ENCODE results near the gene ACTR1B. TPM values are rescaled to one million over a fixed set of nuclear protein-coding genes. Genes with fewer than 3 reads are reported as not detected.

ACTR1B gene
- total and polyA plus RNA-seq, 9 donors = 23.0 to 85.2 (median 67.4) TPM

GRCh38 chr2:97708608-97709007 is 44.8 kb upstream of the ACTR1B start:
- H3K27me3 ChIP-seq = no peaks in the 10 kb centered on the region
- H3K9me3 ChIP-seq = no peaks in the 10 kb centered on the region
- DNase-seq = peak in 1 of 5 donors; percentile 7
- TF ChIP-seq EP300 (IDR thresholded peaks at IDR 0.05) (no peak), CTCF (IDR thresholded peaks at IDR 0.05) (no peak), POLR2A (IDR thresholded peaks at IDR 0.05) (no peak)
- no peak overlapping the region for H3K4me3 ChIP-seq
- intact Hi-C loops (cut with DNase I) = loop anchor here in 1 of 4 donors (10.0 kb wide), 1 partner anchor 1644 kb away; no protein-coding TSS in a partner anchor
- H3K36me3 ChIP-seq = no peaks in the 10 kb centered on the region
- H3K27ac ChIP-seq = no peak overlapping the region
- H3K4me1 ChIP-seq (ENCODE audit: insufficient read depth) = no peaks in the 10 kb centered on the region
- WGBS, 3 donors = 83 to 84% (median 83%) methylated on average over 8 of the region's 8 CpGs

- TF ChIP-seq CTCF (IDR thresholded peaks at IDR 0.05) = no peak
- TF ChIP-seq POLR2A (IDR thresholded peaks at IDR 0.05) = no peak
- no peak for TF ChIP-seq EP300 (IDR thresholded peaks at IDR 0.05)
- H3K27ac ChIP-seq = no peak overlapping the region
- intact Hi-C loops (cut with DNase I) = loop anchor here in 1 of 4 donors (10.0 kb wide), 1 partner anchor 1643 kb away; no protein-coding TSS in a partner anchor
- 72 to 94% (median 86%) methylated on average over 4 of the region's 4 CpGs for WGBS, 3 donors
- no peak overlapping the region for H3K4me3 ChIP-seq
- no peaks in the 10 kb centered on the region for H3K27me3 ChIP-seq
- no peaks in the 10 kb centered on the region for H3K9me3 ChIP-seq
- H3K36me3 ChIP-seq = no peaks in the 10 kb centered on the region
- H3K4me1 ChIP-seq (ENCODE audit: insufficient read depth) = no peaks in the 10 kb centered on the region
- DNase-seq = peak in 1 of 5 donors; percentile 7
Observed at GRCh38 chr2:97708048-97708380, 44.2 kb upstream of the ACTR1B start.

- H3K27ac ChIP-seq = no peak overlapping the region
- WGBS, 3 donors = 78 to 82% (median 79%) methylated on average over 11 of the region's 11 CpGs
- H3K27me3 ChIP-seq = no peaks in the 10 kb centered on the region
- H3K4me3 ChIP-seq = no peak overlapping the region
- peak in 1 of 5 donors; percentile 7 for DNase-seq
- H3K9me3 ChIP-seq = no peaks in the 10 kb centered on the region
- intact Hi-C loops (cut with DNase I) = loop anchor here in 1 of 4 donors (10.0 kb wide), 1 partner anchor 1643 kb away; no protein-coding TSS in a partner anchor
- H3K36me3 ChIP-seq = no peaks in the 10 kb centered on the region
- TF ChIP-seq POLR2A (IDR thresholded peaks at IDR 0.05) (no peak), CTCF (IDR thresholded peaks at IDR 0.05) (no peak), EP300 (IDR thresholded peaks at IDR 0.05) (no peak)
- H3K4me1 ChIP-seq (ENCODE audit: insufficient read depth) = no peaks in the 10 kb centered on the region
Observed at GRCh38 chr2:97707362-97708047, 43.7 kb upstream of the ACTR1B start.

GRCh38 chr2:97706708-97707345 is 43.0 kb upstream of the ACTR1B start:
- Histone ChIP-seq H3K27me3 (no peaks in the 10 kb centered on the region), H3K9me3 (no peaks in the 10 kb centered on the region), H3K4me3 (no peak overlapping the region), H3K4me1 (ENCODE audit: insufficient read depth) (no peaks in the 10 kb centered on the region), H3K36me3 (no peaks in the 10 kb centered on the region), H3K27ac (no peak overlapping the region)
- DNase-seq = peak in 1 of 5 donors; percentile 6
- intact Hi-C loops (cut with DNase I) = loop anchor here in 1 of 4 donors (10.0 kb wide), 1 partner anchor 1642 kb away; no protein-coding TSS in a partner anchor
- TF ChIP-seq EP300 (IDR thresholded peaks at IDR 0.05) = no peak
- TF ChIP-seq POLR2A (IDR thresholded peaks at IDR 0.05) = no peak
- WGBS, 3 donors = 57 to 64% (median 60%) methylated on average over 11 of the region's 11 CpGs
